Endothelial cell (in vitro differentiated cells): ENCODE measurements around the gene NECAP2. TPM values are rescaled to one million over a fixed set of nuclear protein-coding genes. Genes with fewer than 3 reads are reported as not detected.

Experiments
- DNase-seq: peaks from one replicate; pipeline ENCODE4 v3.0.0; 2021; ENCODE audit warnings: low spot score
- H3K27ac Mint-ChIP-seq: one replicate; pipeline ENCODE4 v1.8.0; 2021; ENCODE audit warnings: mixed read lengths, inconsistent platforms; ENCODE audit not compliant: unreplicated experiment
- H3K27me3 Mint-ChIP-seq: one replicate; pipeline ENCODE4 v1.8.0; 2021; ENCODE audit warnings: mild to moderate bottlenecking, moderate library complexity, mixed read lengths, inconsistent platforms; ENCODE audit not compliant: unreplicated experiment
- H3K36me3 Mint-ChIP-seq: one replicate; pipeline ENCODE4 v1.8.0; 2021; ENCODE audit warnings: mild to moderate bottlenecking, low read depth, mixed read lengths, inconsistent platforms; ENCODE audit not compliant: unreplicated experiment
- H3K4me1 Mint-ChIP-seq: one replicate; pipeline ENCODE4 v1.8.0; 2021; ENCODE audit warnings: mild to moderate bottlenecking, mixed read lengths, inconsistent platforms; ENCODE audit not compliant: unreplicated experiment
- H3K4me3 Mint-ChIP-seq: one replicate; pipeline ENCODE4 v1.8.0; 2021; ENCODE audit warnings: mild to moderate bottlenecking, mixed read lengths, inconsistent platforms; ENCODE audit not compliant: unreplicated experiment
- H3K9me3 Mint-ChIP-seq: one replicate; pipeline ENCODE4 v1.8.0; 2021; ENCODE audit warnings: mixed read lengths, inconsistent platforms; ENCODE audit not compliant: unreplicated experiment
- total RNA-seq: library from RNA; stranded (reverse); fragmentation: NEBNext Ultra II Directional; extraction: Animal tissue kit (Norgen Biotek cat#: 25700); gene quantifications from one replicate; pipeline ENCODE4 v1.2.1, GENCODE V29; 2021; ENCODE audit not compliant: unreplicated experiment
- TF ChIP-seq, protein P1 (sequence below): fragments of 200-600 bp; sonication (generic); IDR thresholded peaks from one replicate; pipeline ENCODE4 v1.5.0; 2021; ENCODE audit warnings: antibody characterized with exemption; ENCODE audit not compliant: unreplicated experiment

Gene NECAP2
- total RNA-seq, 1 donor from 2014 or later, result 192 TPM

DNA sequence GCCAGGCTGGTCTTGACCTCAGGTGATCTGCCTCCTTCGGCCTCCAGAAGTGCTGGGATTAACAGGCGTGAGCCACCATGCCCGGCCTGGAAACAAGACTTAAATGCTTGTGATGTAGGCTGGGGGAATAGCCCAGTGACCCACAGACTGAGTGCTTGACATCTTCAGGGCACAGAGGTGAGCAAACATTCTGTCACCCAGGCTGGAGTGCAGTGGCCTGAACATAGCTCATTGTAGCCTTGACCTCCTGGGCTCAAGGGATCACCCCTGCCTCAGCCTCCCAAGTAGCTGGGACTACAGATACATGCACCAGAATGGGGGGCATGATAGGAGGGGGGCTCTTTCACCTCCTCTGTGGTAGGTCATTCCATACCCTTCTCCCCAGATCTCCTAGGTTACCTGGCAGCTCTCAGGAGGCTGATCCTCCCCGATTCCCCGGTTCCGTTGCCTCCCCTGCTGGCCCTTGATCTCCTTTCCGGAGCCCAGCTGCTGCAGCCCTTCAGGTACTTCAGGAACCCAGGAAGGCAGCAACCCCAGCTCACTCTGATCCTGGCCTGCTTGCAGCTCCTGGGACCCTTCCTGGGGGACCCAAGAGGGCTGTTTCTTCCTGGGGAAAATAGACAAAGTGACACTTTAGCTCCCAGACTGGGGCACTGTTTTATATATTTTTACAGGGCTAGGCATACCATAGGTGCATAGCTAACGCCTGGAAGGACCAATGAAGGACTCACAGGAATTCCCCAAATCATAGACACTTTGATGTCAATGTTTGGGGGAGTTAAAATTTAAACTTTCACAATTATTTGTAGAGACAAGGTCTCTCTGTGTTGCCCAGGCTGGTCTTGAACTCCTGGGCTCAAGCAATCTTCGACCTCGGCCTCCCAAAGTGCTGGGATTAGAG lies 15.1 kb upstream of the NECAP2 start:
- H3K4me3 Mint-ChIP-seq, result no peak overlapping the region

DNA sequence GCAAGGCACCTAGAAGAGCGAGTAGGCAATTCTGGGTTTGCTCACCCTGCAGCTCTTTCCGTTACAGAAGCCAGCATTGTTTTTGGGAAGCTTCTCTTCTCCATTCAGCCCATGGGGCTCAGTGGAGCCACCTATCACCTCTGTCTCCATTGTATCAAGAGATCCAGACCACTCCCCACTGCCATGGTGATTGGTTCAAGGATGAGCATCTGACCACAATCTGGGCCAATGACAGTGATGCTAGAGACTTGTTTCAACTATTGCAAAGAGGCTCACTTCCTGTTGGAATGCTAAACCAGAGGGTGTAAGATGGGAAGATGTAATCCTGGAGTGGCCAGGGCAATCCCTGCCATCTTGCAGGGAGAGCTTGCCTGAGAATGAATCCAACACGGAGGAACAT lies 9.9 kb upstream of the NECAP2 start:
- Mint-ChIP-seq H3K27me3 (peaks cover 4% of the 10 kb centered on the region), H3K9me3 (no peaks in the 10 kb centered on the region), H3K4me3 (no peak overlapping the region), H3K27ac (no peak overlapping the region), H3K4me1 (peaks cover 15% of the 10 kb centered on the region), H3K36me3 (no peaks in the 10 kb centered on the region)
- TF ChIP-seq, protein P1, sequence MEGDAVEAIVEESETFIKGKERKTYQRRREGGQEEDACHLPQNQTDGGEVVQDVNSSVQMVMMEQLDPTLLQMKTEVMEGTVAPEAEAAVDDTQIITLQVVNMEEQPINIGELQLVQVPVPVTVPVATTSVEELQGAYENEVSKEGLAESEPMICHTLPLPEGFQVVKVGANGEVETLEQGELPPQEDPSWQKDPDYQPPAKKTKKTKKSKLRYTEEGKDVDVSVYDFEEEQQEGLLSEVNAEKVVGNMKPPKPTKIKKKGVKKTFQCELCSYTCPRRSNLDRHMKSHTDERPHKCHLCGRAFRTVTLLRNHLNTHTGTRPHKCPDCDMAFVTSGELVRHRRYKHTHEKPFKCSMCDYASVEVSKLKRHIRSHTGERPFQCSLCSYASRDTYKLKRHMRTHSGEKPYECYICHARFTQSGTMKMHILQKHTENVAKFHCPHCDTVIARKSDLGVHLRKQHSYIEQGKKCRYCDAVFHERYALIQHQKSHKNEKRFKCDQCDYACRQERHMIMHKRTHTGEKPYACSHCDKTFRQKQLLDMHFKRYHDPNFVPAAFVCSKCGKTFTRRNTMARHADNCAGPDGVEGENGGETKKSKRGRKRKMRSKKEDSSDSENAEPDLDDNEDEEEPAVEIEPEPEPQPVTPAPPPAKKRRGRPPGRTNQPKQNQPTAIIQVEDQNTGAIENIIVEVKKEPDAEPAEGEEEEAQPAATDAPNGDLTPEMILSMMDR, result no peak
- DNase-seq, result no peak

More for the DNA sequence above, 15.1 kb upstream of the NECAP2 start:
- Mint-ChIP-seq H3K36me3 (no peaks in the 10 kb centered on the region), H3K27me3 (peaks cover 2% of the 10 kb centered on the region), H3K27ac (no peak overlapping the region), H3K4me1 (no peaks in the 10 kb centered on the region), H3K9me3 (no peaks in the 10 kb centered on the region)
- no peak for DNase-seq
- TF ChIP-seq, protein P1, result no peak

DNA sequence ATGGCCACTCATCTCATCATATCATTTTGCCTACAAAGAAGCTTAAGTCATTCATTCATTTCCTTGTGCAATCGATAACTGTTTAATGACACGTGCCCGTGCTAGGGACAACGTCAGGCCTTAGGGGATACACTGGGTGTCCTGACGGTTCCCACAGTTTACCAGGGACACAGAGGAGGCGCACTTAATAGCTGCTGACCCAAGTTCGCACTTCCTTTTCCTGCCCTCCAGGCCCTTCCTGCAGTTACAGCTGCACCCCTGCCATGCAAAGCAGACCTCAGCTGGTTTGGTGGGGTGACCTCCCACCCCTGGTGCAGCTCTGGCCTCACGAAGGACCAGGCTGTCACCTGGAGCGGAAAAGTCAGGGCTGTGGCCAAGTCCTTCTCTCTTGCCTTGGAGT lies 7.5 kb upstream of the NECAP2 start:
- H3K9me3 Mint-ChIP-seq, result no peaks in the 10 kb centered on the region

DNA sequence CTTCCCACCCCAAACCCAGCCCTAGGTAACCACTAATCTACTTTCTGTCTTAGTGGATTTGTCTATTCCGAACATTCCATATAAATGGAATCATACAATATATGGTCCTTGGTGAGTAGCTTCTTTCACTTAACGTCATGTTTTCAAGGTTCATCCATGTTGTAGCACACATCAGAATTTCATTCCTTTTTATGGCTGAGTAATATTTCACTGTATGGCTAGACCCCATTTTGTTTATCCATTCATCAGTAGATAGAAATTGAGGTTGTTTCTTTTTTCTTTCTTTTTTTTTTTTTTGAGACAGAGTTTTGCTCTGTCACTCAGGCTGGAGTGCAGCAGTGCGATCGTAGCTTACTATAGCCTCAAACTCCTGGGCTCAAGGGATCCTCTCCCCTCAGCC lies 6.5 kb upstream of the NECAP2 start:
- peaks cover 2% of the 10 kb centered on the region for H3K27me3 Mint-ChIP-seq
- peaks cover 15% of the 10 kb centered on the region for H3K4me1 Mint-ChIP-seq
- H3K36me3 Mint-ChIP-seq, result no peaks in the 10 kb centered on the region
- TF ChIP-seq, protein P1, result no peak
- H3K4me3 Mint-ChIP-seq, result no peak overlapping the region
- no peaks in the 10 kb centered on the region for H3K9me3 Mint-ChIP-seq
- H3K27ac Mint-ChIP-seq, result no peak overlapping the region
- DNase-seq, result no peak

More for the DNA sequence above, 7.5 kb upstream of the NECAP2 start:
- peaks cover 15% of the 10 kb centered on the region for H3K4me1 Mint-ChIP-seq
- peaks cover 4% of the 10 kb centered on the region for H3K27me3 Mint-ChIP-seq
- TF ChIP-seq, protein P1, result no peak
- H3K4me3 Mint-ChIP-seq, result no peak overlapping the region
- H3K27ac Mint-ChIP-seq, result no peak overlapping the region
- DNase-seq, result no peak
- H3K36me3 Mint-ChIP-seq, result no peaks in the 10 kb centered on the region

DNA sequence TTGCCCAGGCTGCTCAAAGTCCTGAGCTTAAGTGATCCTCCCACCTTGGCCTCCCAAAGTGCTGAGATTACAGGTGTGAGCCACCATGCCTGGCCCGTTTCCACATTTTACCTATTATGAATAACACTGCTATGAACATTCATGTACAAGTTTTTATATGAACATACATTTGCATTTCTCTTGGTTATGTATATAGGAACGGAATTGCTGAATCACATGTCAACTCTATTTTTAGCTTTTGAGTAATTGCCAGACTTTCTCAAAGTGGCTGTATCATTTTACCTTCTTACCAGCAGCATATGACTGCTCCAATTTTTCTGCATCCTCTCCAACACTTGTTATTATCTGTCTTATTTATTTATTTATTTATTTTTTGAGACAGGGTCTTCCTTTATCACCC lies 6.0 kb upstream of the NECAP2 start:
- H3K27ac Mint-ChIP-seq, result no peak overlapping the region
- DNase-seq, result no peak
- TF ChIP-seq, protein P1, result no peak
- H3K36me3 Mint-ChIP-seq, result no peaks in the 10 kb centered on the region
- H3K4me1 Mint-ChIP-seq, result peaks cover 15% of the 10 kb centered on the region
- H3K4me3 Mint-ChIP-seq, result no peak overlapping the region
- no peaks in the 10 kb centered on the region for H3K9me3 Mint-ChIP-seq
- peaks cover 2% of the 10 kb centered on the region for H3K27me3 Mint-ChIP-seq
